Epithelial cell of proximal tubule (primary cell): Measurements from ENCODE around the gene PCDHGA10. TPM values are rescaled to one million over a fixed set of nuclear protein-coding genes. Genes with fewer than 3 reads are reported as not detected.
A peak's percentile ranks its signal among the peaks of the same experiment; 100 is the strongest.
"Not testable (repeated sequence)": the region's sequence is repeated elsewhere in the genome, so short reads cannot be mapped to it uniquely, and the experiment has no call there.

Experiments used
- DNase-seq: peaks from one replicate; pipeline ENCODE4 v3.0.0-alpha.2; 2011; ENCODE audit warnings: low read depth
- H3K4me3 ChIP-seq: 2 replicates; pipeline ENCODE4 v1.5.1; 2011; ENCODE audit warnings: low read depth, mild to moderate bottlenecking, low read length
- total RNA-seq: library from RNA; depleted of rRNA; stranded (reverse); fragments of >200 nt; gene quantifications from 2 replicates; pipeline ENCODE4 v1.2.3, GENCODE V29; 2015
- TF ChIP-seq, protein P1 (sequence below): conservative IDR thresholded peaks from 2 replicates; pipeline ENCODE4 v1.5.1; 2012; ENCODE audit warnings: low read depth, mild to moderate bottlenecking, low read length

The PCDHGA10 gene
- total RNA-seq, 1 donor from 2014 or later, result 1.9 TPM

DNA sequence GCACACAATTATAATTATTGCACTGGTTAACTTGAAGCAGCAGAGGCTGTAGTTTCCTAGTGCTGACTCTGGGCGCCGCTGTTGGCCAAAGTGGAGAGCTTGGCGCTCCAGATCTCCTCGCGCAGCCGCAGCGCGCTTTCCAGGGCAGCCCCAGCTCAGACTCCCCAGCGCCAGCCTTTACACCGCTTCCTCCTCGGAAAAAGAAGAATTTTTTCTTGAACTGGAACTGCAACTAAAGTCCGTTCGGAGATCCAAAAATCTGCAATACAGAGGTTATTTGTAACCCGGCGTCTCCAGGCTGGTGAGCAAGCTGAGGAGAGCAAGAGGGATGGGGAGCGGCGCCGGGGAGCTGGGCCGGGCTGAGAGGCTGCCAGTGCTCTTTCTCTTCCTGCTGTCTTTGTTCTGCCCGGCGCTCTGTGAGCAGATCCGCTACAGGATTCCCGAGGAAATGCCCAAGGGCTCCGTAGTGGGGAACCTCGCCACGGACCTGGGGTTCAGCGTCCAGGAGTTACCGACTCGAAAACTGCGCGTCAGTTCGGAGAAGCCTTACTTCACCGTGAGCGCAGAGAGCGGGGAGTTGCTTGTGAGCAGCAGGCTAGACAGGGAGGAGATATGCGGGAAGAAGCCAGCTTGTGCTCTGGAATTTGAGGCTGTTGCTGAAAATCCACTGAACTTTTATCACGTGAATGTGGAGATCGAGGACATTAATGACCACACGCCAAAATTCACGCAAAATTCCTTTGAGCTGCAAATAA, 25.1 kb upstream of the PCDHGA10 start, which contains the start of gene PCDHGB4:
TSS of gene PCDHGB4 (plus strand) at position 142 of the 755 bp plus-strand sequence. CDS start at position 329, 187 bp downstream.
- not testable (repeated sequence) for DNase-seq
- TF ChIP-seq, protein P1, sequence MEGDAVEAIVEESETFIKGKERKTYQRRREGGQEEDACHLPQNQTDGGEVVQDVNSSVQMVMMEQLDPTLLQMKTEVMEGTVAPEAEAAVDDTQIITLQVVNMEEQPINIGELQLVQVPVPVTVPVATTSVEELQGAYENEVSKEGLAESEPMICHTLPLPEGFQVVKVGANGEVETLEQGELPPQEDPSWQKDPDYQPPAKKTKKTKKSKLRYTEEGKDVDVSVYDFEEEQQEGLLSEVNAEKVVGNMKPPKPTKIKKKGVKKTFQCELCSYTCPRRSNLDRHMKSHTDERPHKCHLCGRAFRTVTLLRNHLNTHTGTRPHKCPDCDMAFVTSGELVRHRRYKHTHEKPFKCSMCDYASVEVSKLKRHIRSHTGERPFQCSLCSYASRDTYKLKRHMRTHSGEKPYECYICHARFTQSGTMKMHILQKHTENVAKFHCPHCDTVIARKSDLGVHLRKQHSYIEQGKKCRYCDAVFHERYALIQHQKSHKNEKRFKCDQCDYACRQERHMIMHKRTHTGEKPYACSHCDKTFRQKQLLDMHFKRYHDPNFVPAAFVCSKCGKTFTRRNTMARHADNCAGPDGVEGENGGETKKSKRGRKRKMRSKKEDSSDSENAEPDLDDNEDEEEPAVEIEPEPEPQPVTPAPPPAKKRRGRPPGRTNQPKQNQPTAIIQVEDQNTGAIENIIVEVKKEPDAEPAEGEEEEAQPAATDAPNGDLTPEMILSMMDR, result peak; percentile 54
- peak within 1 kb of the TSS; percentile 43 for H3K4me3 ChIP-seq

DNA sequence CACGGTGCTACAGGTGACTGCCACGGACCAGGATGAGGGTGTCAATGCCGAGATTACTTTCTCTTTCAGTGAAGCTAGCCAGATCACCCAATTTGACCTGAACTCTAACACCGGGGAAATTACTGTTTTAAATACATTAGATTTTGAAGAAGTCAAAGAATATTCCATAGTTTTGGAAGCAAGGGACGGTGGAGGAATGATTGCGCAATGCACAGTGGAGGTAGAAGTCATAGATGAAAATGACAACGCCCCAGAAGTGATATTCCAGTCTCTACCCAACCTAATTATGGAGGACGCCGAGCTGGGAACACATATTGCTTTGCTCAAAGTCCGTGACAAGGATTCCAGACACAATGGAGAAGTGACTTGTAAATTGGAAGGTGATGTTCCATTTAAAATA, 24.1 kb upstream of the PCDHGA10 start:
- H3K4me3 ChIP-seq, result no peak overlapping the region
- DNase-seq, result no peak
- TF ChIP-seq, protein P1, result no peak

DNA sequence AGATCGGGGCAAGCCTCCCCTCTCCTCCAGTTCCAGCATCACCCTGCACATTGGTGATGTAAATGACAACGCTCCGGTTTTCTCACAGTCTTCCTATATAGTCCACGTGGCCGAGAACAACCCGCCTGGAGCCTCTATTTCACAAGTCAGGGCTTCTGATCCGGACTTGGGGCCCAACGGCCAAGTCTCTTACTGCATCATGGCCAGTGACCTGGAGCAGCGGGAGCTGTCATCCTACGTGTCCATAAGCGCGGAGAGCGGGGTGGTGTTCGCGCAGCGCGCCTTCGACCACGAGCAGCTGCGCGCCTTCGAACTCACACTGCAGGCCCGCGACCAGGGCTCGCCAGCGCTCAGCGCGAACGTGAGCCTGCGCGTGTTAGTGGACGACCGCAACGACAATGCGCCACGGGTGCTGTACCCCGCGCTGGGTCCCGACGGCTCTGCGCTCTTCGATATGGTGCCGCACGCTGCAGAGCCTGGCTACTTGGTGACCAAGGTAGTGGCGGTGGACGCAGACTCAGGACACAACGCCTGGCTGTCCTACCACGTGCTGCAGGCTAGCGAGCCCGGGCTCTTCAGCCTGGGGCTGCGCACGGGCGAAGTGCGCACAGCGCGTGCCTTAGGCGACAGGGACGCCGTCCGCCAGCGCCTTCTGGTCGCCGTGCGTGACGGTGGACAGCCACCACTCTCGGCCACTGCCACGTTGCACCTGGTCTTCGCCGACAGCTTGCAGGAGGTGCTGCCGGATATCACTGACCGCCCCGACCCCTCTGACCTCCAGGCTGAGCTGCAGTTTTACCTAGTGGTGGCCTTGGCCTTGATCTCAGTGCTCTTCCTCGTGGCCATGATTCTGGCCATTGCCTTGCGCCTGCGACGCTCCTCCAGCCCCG, 23.4 kb upstream of the PCDHGA10 start:
- DNase-seq, result no peak
- H3K4me3 ChIP-seq, result no peak overlapping the region
- TF ChIP-seq, protein P1, result no peak

DNA sequence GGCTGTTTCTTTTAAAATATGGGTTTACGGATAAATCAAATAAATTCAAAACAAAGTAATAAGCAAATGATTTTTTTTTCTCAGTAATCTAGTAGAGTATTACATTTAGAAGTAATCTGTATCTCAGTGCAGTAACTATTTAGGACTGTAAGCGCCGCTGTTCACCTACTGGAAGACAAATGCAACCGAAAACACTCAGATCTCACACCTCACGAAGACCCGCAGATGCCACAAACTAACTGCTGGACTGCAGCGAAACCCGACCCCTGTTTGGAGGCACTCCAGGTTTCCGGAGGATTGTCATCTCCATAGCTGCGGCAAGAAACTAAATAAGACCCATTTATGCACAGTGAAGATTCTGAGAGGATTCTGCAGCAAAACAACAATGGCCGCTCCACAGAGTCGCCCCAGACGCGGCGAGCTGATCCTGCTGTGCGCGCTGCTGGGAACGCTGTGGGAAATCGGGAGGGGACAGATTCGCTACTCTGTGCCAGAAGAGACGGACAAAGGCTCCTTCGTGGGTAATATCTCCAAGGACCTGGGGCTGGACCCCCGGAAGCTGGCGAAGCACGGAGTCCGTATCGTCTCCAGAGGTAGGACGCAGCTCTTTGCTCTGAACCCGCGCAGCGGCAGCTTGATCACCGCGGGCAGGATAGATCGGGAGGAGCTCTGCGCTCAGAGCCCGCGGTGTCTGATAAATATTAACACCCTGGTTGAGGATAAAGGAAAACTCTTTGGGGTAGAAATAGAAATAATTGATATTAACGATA, 20.2 kb upstream of the PCDHGA10 start, which contains the start of gene PCDHGA8:
TSS of gene PCDHGA8 (plus strand) at position 205 of the 770 bp plus-strand sequence. CDS start at position 386, 181 bp downstream.
- TF ChIP-seq, protein P1, result peak; percentile 26
- no peak within 1 kb of the TSS for H3K4me3 ChIP-seq
- no peak for DNase-seq

DNA sequence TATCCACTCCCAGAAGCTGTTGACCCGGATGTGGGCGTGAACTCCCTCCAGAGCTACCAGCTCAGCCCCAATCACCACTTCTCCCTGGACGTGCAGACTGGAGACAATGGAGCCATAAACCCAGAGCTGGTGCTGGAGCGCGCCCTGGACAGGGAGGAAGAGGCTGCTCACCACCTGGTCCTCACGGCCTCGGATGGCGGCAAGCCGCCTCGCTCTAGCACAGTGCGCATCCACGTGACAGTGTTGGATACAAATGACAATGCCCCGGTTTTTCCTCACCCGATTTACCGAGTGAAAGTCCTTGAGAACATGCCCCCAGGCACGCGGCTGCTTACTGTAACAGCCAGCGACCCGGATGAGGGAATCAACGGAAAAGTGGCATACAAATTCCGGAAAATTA, 19.5 kb upstream of the PCDHGA10 start:
- TF ChIP-seq, protein P1, result no peak
- no peak for DNase-seq
- no peak overlapping the region for H3K4me3 ChIP-seq

DNA sequence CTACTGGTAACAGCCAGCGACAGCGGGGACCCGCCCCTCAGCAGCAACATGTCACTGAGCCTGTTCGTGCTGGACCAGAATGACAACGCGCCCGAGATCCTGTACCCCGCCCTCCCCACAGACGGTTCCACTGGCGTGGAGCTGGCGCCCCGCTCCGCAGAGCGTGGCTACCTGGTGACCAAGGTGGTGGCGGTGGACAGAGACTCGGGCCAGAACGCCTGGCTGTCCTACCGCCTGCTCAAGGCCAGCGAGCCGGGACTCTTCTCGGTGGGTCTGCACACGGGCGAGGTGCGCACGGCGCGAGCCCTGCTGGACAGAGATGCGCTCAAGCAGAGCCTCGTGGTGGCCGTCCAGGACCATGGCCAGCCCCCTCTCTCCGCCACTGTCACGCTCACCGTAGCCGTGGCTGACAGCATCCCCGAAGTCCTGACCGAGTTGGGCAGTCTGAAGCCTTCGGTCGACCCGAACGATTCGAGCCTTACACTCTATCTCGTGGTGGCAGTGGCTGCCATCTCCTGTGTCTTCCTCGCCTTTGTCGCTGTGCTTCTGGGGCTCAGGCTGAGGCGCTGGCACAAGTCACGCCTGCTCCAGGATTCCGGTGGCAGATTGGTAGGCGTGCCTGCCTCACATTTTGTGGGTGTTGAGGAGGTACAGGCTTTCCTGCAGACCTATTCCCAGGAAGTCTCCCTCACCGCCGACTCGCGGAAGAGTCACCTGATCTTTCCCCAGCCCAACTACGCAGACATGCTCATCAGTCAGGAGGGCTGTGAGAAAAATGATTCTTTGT, 18.2 kb upstream of the PCDHGA10 start:
- DNase-seq, H3K4me3 ChIP-seq: not testable (repeated sequence)
